GM18498 (cell line): ENCODE measurements around the gene MAN1C1.

ENCODE experiments used
- ATAC-seq: cut with Tn5 transposase; IDR thresholded peaks from one replicate; pipeline ENCODE4 v1.9.1; 2021; ENCODE audit warnings: mild to moderate bottlenecking, moderate library complexity; ENCODE audit not compliant: unreplicated experiment

MAN1C1 gene

GRCh38 chr1:25616095-25616986 is at the start of gene MAN1C1:
Gene MAN1C1 (plus strand): TSS chr1:25616791. CDS start chr1:25617798, 1,007 bp downstream.
- peak; percentile 72 for ATAC-seq

GRCh38 chr1:25567710-25568089 is 48.9 kb upstream of the MAN1C1 start:
- ATAC-seq = no peak

GRCh38 chr1:25568090-25568833 is 48.3 kb upstream of the MAN1C1 start:
- no peak for ATAC-seq

- no peak for ATAC-seq
These were observed 47.6 kb upstream of the MAN1C1 start for GRCh38 chr1:25568834-25569596.

GRCh38 chr1:25569597-25570396 is 46.8 kb upstream of the MAN1C1 start:
- ATAC-seq = no peak

GRCh38 chr1:25570798-25571521 is 45.6 kb upstream of the MAN1C1 start:
- ATAC-seq = no peak

- no peak for ATAC-seq
These were observed 45.0 kb upstream of the MAN1C1 start for GRCh38 chr1:25571522-25571970.

- no peak for ATAC-seq
These were observed 44.5 kb upstream of the MAN1C1 start for GRCh38 chr1:25572107-25572506.

- peak; percentile 41 for ATAC-seq
These were observed 43.6 kb upstream of the MAN1C1 start for GRCh38 chr1:25572708-25573590.

- no peak for ATAC-seq
These were observed 43.0 kb upstream of the MAN1C1 start for GRCh38 chr1:25573591-25573930.

- no peak for ATAC-seq
These were observed 42.6 kb upstream of the MAN1C1 start for GRCh38 chr1:25573961-25574360.

GRCh38 chr1:25575191-25575590 is 41.4 kb upstream of the MAN1C1 start:
- ATAC-seq = no peak

- ATAC-seq = no peak
These were observed 40.0 kb upstream of the MAN1C1 start for GRCh38 chr1:25576459-25577133.

- no peak for ATAC-seq
These were observed 39.3 kb upstream of the MAN1C1 start for GRCh38 chr1:25577134-25577920.

GRCh38 chr1:25579292-25580252 is 37.0 kb upstream of the MAN1C1 start:
- no peak for ATAC-seq

- ATAC-seq = no peak
These were observed 35.7 kb upstream of the MAN1C1 start for GRCh38 chr1:25580927-25581326.
